OCI-LY7 (cell line): Measurements from ENCODE around the gene DDX10. TPM values are rescaled to one million over a fixed set of nuclear protein-coding genes. Genes with fewer than 3 reads are reported as not detected.

ENCODE experiments used
- BruUV-seq: library from RNA; stranded (reverse); fragments of 400-500 nt; replicated peaks from 2 replicates; lab custom pipeline; 2021; lab: Mats Ljungman, UMichigan
- CTCF ChIA-PET: fragments of 300-600 bp; sonication (Branson Sonifier 250); formaldehyde crosslinking; loops from one replicate; lab custom pipeline; 2022; ENCODE audit warnings: antibody characterized with exemption; ENCODE audit not compliant: unreplicated experiment; lab: Charles Lee
- POLR2A ChIA-PET: fragments of 300-600 bp; sonication (Branson Sonifier 250); formaldehyde crosslinking; loops from one replicate; lab custom pipeline; 2022; ENCODE audit warnings: antibody characterized with exemption; lab: Charles Lee
- DNase-seq: peaks from one replicate; pipeline ENCODE4 v3.0.0-alpha.2; 2015; ENCODE audit warnings: low spot score
- H2AFZ ChIP-seq: fragments of 200-600 bp; sonication (generic), shearing (Covaris generic); 2 replicates; pipeline ENCODE4 v1.6.1; 2014; ENCODE audit warnings: mild to moderate bottlenecking, antibody characterized with exemption, low read length, moderate library complexity
- H3K27ac ChIP-seq: fragments of 200-600 bp; sonication (generic); 2 replicates; pipeline ENCODE4 v1.5.1; 2014; ENCODE audit warnings: mixed run types, low read depth, mild to moderate bottlenecking, moderate library complexity, low read length, inconsistent platforms; ENCODE audit not compliant: poor library complexity, severe bottlenecking
- H3K36me3 ChIP-seq: fragments of 200-600 bp; sonication (generic); 2 replicates; pipeline ENCODE4 v1.6.1; 2014; ENCODE audit warnings: mild to moderate bottlenecking, antibody characterized with exemption, low read length, moderate library complexity, mixed read lengths; ENCODE audit not compliant: insufficient read depth
- H3K4me1 ChIP-seq: fragments of 200-600 bp; sonication (generic); 2 replicates; pipeline ENCODE4 v1.5.1; 2014; ENCODE audit warnings: mild to moderate bottlenecking, low read length; ENCODE audit not compliant: insufficient read depth, poor library complexity, severe bottlenecking
- H3K4me2 ChIP-seq: fragments of 200-600 bp; sonication (generic); 2 replicates; pipeline ENCODE4 v1.6.1; 2014; ENCODE audit warnings: mild to moderate bottlenecking, low read length
- H3K4me3 ChIP-seq: fragments of 200-600 bp; sonication (generic); 2 replicates; pipeline ENCODE4 v1.5.1; 2014; ENCODE audit warnings: mild to moderate bottlenecking, low read depth, low read length; ENCODE audit not compliant: poor library complexity, severe bottlenecking
- H3K79me2 ChIP-seq: fragments of 200-600 bp; sonication (generic); 2 replicates; pipeline ENCODE4 v1.6.1; 2016; ENCODE audit warnings: low read depth, mild to moderate bottlenecking, low read length, moderate library complexity, mixed read lengths; ENCODE audit not compliant: insufficient read depth
- H3K9me2 ChIP-seq: fragments of 200-600 bp; sonication (generic); 2 replicates; pipeline ENCODE4 v1.6.1; 2016; ENCODE audit warnings: mild to moderate bottlenecking, low read length, mixed read lengths; ENCODE audit not compliant: insufficient read depth
- H3K9me3 ChIP-seq: fragments of 200-600 bp; sonication (generic); 2 replicates; pipeline ENCODE4 v1.6.1; 2014; ENCODE audit warnings: mild to moderate bottlenecking, mixed run types, low read length, mixed read lengths
- H4K20me1 ChIP-seq: fragments of 200-600 bp; sonication (generic); 2 replicates; pipeline ENCODE4 v1.6.1; 2014; ENCODE audit warnings: mild to moderate bottlenecking, antibody characterized with exemption, low read length, moderate library complexity, mixed read lengths; ENCODE audit not compliant: insufficient read depth
- CTCF ChIP-seq: fragments of 200-600 bp; sonication (generic); conservative IDR thresholded peaks from 2 replicates; pipeline ENCODE4 v1.5.1; 2014; ENCODE audit warnings: mild to moderate bottlenecking, antibody characterized with exemption, low read length, moderate library complexity, mixed read lengths
- EZH2phosphoT487 ChIP-seq: fragments of 200-600 bp; sonication (generic); IDR thresholded peaks from 2 replicates; pipeline ENCODE4 v1.6.1; 2018; ENCODE audit warnings: low read depth, borderline replicate concordance, mild to moderate bottlenecking, mixed run types, antibody characterized with exemption, low read length, moderate library complexity, mixed read lengths
- intact Hi-C: fragments of 100-400 bp; cut with micrococcal nuclease; formaldehyde crosslinking; loops from one replicate; pipeline ENCODE4 v1.10.0; 2022; ENCODE audit not compliant: unreplicated experiment
- total RNA-seq, 2 experiments: library from RNA; depleted of rRNA in 1 of 2; stranded (reverse); fragments of >200 nt in 1 of 2; shearing (Covaris generic) in 1 of 2; gene quantifications; 2 replicates each; pipeline ENCODE4 v1.2.3, GENCODE V29; 2014 to 2022

The DDX10 gene
- total RNA-seq, 2 experiments from 2014 or later = 46.5 to 48.7 TPM

- H3K4me3 ChIP-seq = no peak overlapping the region
- POLR2A ChIA-PET = interaction anchor here (0.6 to 0.9 kb wide), 3 partner anchors 12 to 94 kb away, joined by 3 to 5 read pairs (median 3); no protein-coding TSS in a partner anchor
- peaks cover 8% of the 10 kb centered on the region for H3K9me3 ChIP-seq
- TF ChIP-seq CTCF (no peak), EZH2phosphoT487 (no peak)
- H3K36me3 ChIP-seq = peaks cover 60% of the 10 kb centered on the region
- H2AFZ ChIP-seq = no peak overlapping the region
- H3K9me2 ChIP-seq = no peaks in the 10 kb centered on the region
- no peaks in the 10 kb centered on the region for H4K20me1 ChIP-seq
- intact Hi-C loops = no loop called here
- H3K27ac ChIP-seq = no peak overlapping the region
- no peaks in the 10 kb centered on the region for H3K4me1 ChIP-seq
- no TSS peak for BruUV-seq
- H3K4me2 ChIP-seq = no peak overlapping the region
- CTCF ChIA-PET = no interaction called here
- DNase-seq = no peak
- H3K79me2 ChIP-seq = peaks cover 45% of the 10 kb centered on the region; the same call in 1 of the 2 replicates
Observed at GRCh38 chr11:108726077-108726800, 61.4 kb downstream of the DDX10 start.

GRCh38 chr11:108727665-108728064 lies 62.8 kb downstream of the DDX10 start:
- peaks cover 60% of the 10 kb centered on the region for H3K36me3 ChIP-seq
- no peak overlapping the region for H2AFZ ChIP-seq
- no peak overlapping the region for H3K4me2 ChIP-seq
- no peak for DNase-seq
- intact Hi-C loops = no loop called here
- no peaks in the 10 kb centered on the region for H3K9me2 ChIP-seq
- ChIA-PET CTCF (no interaction called here), POLR2A (interaction anchor here (0.7 kb wide), 1 partner anchor 1240 kb away, joined by 3 read pairs; no protein-coding TSS in a partner anchor)
- H3K4me3 ChIP-seq = no peak overlapping the region
- H3K9me3 ChIP-seq = peaks cover 8% of the 10 kb centered on the region
- no peaks in the 10 kb centered on the region for H3K4me1 ChIP-seq
- TF ChIP-seq CTCF = no peak
- TF ChIP-seq EZH2phosphoT487 = no peak
- no TSS peak for BruUV-seq
- H3K27ac ChIP-seq = no peak overlapping the region
- peaks cover 45% of the 10 kb centered on the region; the same call in 1 of the 2 replicates for H3K79me2 ChIP-seq
- H4K20me1 ChIP-seq = no peaks in the 10 kb centered on the region
